ENCODE measurements around the gene RANBP3.

Gene RANBP3

GRCh38 chr19:5999693-6000092 lies 21.8 kb upstream of the RANBP3 start:
- no peaks in the 10 kb centered on the region for H3K79me1 ChIP-seq (ENCODE audit: low read length)
- H4K8ac ChIP-seq (ENCODE audit: low read depth, low read length) = no peak overlapping the region
- no peaks in the 10 kb centered on the region for H3K79me2 ChIP-seq (ENCODE audit: control insufficient read depth, insufficient read depth, low read length, poor library complexity)
- H3K14ac ChIP-seq (ENCODE audit: low read length) = no peak overlapping the region
- no peak overlapping the region for H2BK120ac ChIP-seq (ENCODE audit: insufficient read depth, low read length, poor library complexity)
- H3K4me3 ChIP-seq (ENCODE audit: low read depth, low read length) = no peak overlapping the region
- no peak overlapping the region for H3K18ac ChIP-seq (ENCODE audit: low read length)
- H3K27ac ChIP-seq (ENCODE audit: low read depth, low read length) = no peak overlapping the region
- H3K9ac ChIP-seq (ENCODE audit: low read length) = no peak overlapping the region
- H3K36me3 ChIP-seq (ENCODE audit: control insufficient read depth in 1 of 2, insufficient read depth in 2 of 2, low read length in 2 of 2) = no peaks in the 10 kb centered on the region
- no peak overlapping the region for H2BK5ac ChIP-seq (ENCODE audit: low read depth, low read length, poor library complexity)
- no CpG with 5 or more reads among the region's 6 CpGs for WGBS (ENCODE audit: extremely low coverage, insufficient coverage, insufficient read length)
- H3K4me2 ChIP-seq (ENCODE audit: low read length) = no peak overlapping the region
- H2AK5ac ChIP-seq (ENCODE audit: low read length) = no peak overlapping the region
- H3K4me1 ChIP-seq (ENCODE audit: control insufficient read depth in 1 of 2, insufficient read depth in 2 of 2, low read length in 2 of 2) = no peaks in the 10 kb centered on the region
- H2BK12ac ChIP-seq (ENCODE audit: low read length) = no peak overlapping the region
- DNase-seq = no peak
- peaks cover 3% of the 10 kb centered on the region for H3K9me3 ChIP-seq (ENCODE audit: insufficient read depth, low read depth, low read length)
- H4K91ac ChIP-seq (ENCODE audit: low read depth, low read length) = no peak overlapping the region
- H3K27me3 ChIP-seq (ENCODE audit: insufficient read depth, low read length) = no peaks in the 10 kb centered on the region
- H3K4ac ChIP-seq (ENCODE audit: low read depth, low read length) = no peak overlapping the region
- H4K12ac ChIP-seq (ENCODE audit: low read depth, low read length) = no peak overlapping the region
- no peak overlapping the region for H3K23ac ChIP-seq (ENCODE audit: low read length)
- H2AFZ ChIP-seq (ENCODE audit: insufficient read depth, low read length, poor library complexity) = no peak overlapping the region

- H3K4ac ChIP-seq (ENCODE audit: low read depth, low read length) = no peak overlapping the region
Measured at GRCh38 chr19:5997371-5997770, 19.4 kb upstream of the RANBP3 start.

DNA sequence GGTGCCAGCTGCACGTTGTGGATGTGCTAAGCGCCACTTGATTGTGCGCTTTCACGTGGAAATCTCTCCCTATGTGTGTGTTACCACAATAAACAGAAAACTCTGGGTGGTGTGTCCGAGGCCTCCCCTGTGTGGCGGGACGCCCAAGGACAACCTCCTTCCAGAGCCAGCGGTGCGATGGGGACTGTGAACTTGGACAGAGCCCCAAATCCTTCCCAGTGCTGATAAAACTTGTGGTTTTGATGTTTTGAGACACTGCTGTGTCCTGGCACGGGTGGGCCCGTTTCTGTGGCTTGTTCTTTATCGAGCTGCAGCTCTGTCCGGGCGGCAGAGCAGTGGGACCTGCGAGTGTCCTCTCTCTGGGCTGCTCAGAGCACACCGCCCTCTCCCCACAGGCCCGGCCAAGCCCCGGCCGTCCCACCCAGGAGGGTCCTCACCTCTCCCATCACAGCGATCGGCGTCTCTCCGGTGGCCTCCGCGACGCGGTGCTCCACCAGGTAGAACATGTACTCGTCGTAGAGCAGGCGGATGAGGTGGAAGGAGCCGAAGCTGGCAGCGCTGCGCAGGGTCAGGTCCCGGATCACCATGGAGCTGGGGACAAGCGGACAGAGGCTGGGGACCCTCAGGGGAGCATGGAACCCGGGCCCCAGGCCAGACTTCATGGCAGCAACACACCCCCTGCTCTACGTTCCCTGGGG lies 18.8 kb upstream of the RANBP3 start:
- Histone ChIP-seq H3K27me3 (ENCODE audit: insufficient read depth, low read length) (no peaks in the 10 kb centered on the region), H3K4me2 (ENCODE audit: low read length) (no peak overlapping the region), H4K91ac (ENCODE audit: low read depth, low read length) (no peak overlapping the region), H3K36me3 (ENCODE audit: control insufficient read depth in 1 of 2, insufficient read depth in 2 of 2, low read length in 2 of 2) (no peaks in the 10 kb centered on the region), H3K9me3 (ENCODE audit: insufficient read depth, low read depth, low read length) (peaks cover under 1% of the 10 kb centered on the region), H2BK12ac (ENCODE audit: low read length) (no peak overlapping the region), H2BK5ac (ENCODE audit: low read depth, low read length, poor library complexity) (no peak overlapping the region), H3K79me1 (ENCODE audit: low read length) (no peaks in the 10 kb centered on the region), H4K8ac (ENCODE audit: low read depth, low read length) (no peak overlapping the region), H3K9ac (ENCODE audit: low read length) (no peak overlapping the region), H4K12ac (ENCODE audit: low read depth, low read length) (no peak overlapping the region), H3K23ac (ENCODE audit: low read length) (no peak overlapping the region), H3K18ac (ENCODE audit: low read length) (no peak overlapping the region), H3K79me2 (ENCODE audit: control insufficient read depth, insufficient read depth, low read length, poor library complexity) (no peaks in the 10 kb centered on the region), H3K27ac (ENCODE audit: low read depth, low read length) (no peak overlapping the region), H3K4me1 (ENCODE audit: control insufficient read depth in 1 of 2, insufficient read depth in 2 of 2, low read length in 2 of 2) (peaks cover 0 to 3% of the 10 kb centered on the region in 2 experiments), H2AFZ (ENCODE audit: insufficient read depth, low read length, poor library complexity) (no peak overlapping the region), H2BK120ac (ENCODE audit: insufficient read depth, low read length, poor library complexity) (no peak overlapping the region), H3K4me3 (ENCODE audit: low read depth, low read length) (no peak overlapping the region), H2AK5ac (ENCODE audit: low read length) (no peak overlapping the region), H3K14ac (ENCODE audit: low read length) (no peak overlapping the region), H3K4ac (ENCODE audit: low read depth, low read length) (no peak overlapping the region)
- DNase-seq = no peak
- no CpG with 5 or more reads among the region's 37 CpGs for WGBS (ENCODE audit: extremely low coverage, insufficient coverage, insufficient read length)

More at GRCh38 chr19:5997371-5997770, 19.4 kb upstream of the RANBP3 start:
- H2BK120ac ChIP-seq (ENCODE audit: insufficient read depth, low read length, poor library complexity) = no peak overlapping the region
- H3K36me3 ChIP-seq (ENCODE audit: control insufficient read depth in 1 of 2, insufficient read depth in 2 of 2, low read length in 2 of 2) = no peaks in the 10 kb centered on the region
- H3K9me3 ChIP-seq (ENCODE audit: insufficient read depth, low read depth, low read length) = peaks cover 3% of the 10 kb centered on the region
- no peak overlapping the region for H3K18ac ChIP-seq (ENCODE audit: low read length)
- no peak overlapping the region for H3K4me2 ChIP-seq (ENCODE audit: low read length)
- no peak overlapping the region for H2BK12ac ChIP-seq (ENCODE audit: low read length)
- H3K79me2 ChIP-seq (ENCODE audit: control insufficient read depth, insufficient read depth, low read length, poor library complexity) = no peaks in the 10 kb centered on the region
- peaks cover 0 to 3% of the 10 kb centered on the region in 2 experiments for H3K4me1 ChIP-seq (ENCODE audit: control insufficient read depth in 1 of 2, insufficient read depth in 2 of 2, low read length in 2 of 2)
- WGBS (ENCODE audit: extremely low coverage, insufficient coverage, insufficient read length) = no CpG with 5 or more reads among the region's 17 CpGs
- no peak overlapping the region for H2AK5ac ChIP-seq (ENCODE audit: low read length)
- H3K4me3 ChIP-seq (ENCODE audit: low read depth, low read length) = no peak overlapping the region
- H3K14ac ChIP-seq (ENCODE audit: low read length) = no peak overlapping the region
- no peak overlapping the region for H4K91ac ChIP-seq (ENCODE audit: low read depth, low read length)
- H3K79me1 ChIP-seq (ENCODE audit: low read length) = no peaks in the 10 kb centered on the region
- H3K27me3 ChIP-seq (ENCODE audit: insufficient read depth, low read length) = no peaks in the 10 kb centered on the region
- H4K12ac ChIP-seq (ENCODE audit: low read depth, low read length) = no peak overlapping the region
- H2BK5ac ChIP-seq (ENCODE audit: low read depth, low read length, poor library complexity) = no peak overlapping the region
- no peak for DNase-seq
- H3K23ac ChIP-seq (ENCODE audit: low read length) = no peak overlapping the region
- no peak overlapping the region for H4K8ac ChIP-seq (ENCODE audit: low read depth, low read length)
- no peak overlapping the region for H2AFZ ChIP-seq (ENCODE audit: insufficient read depth, low read length, poor library complexity)
- H3K27ac ChIP-seq (ENCODE audit: low read depth, low read length) = no peak overlapping the region
- no peak overlapping the region for H3K9ac ChIP-seq (ENCODE audit: low read length)

- Histone ChIP-seq H3K9ac (ENCODE audit: low read length) (no peak overlapping the region), H2AFZ (ENCODE audit: insufficient read depth, low read length, poor library complexity) (no peak overlapping the region), H2BK120ac (ENCODE audit: insufficient read depth, low read length, poor library complexity) (no peak overlapping the region), H3K79me2 (ENCODE audit: control insufficient read depth, insufficient read depth, low read length, poor library complexity) (no peaks in the 10 kb centered on the region), H2BK5ac (ENCODE audit: low read depth, low read length, poor library complexity) (no peak overlapping the region), H3K9me3 (ENCODE audit: insufficient read depth, low read depth, low read length) (no peaks in the 10 kb centered on the region), H4K12ac (ENCODE audit: low read depth, low read length) (no peak overlapping the region), H2AK5ac (ENCODE audit: low read length) (no peak overlapping the region), H3K23ac (ENCODE audit: low read length) (no peak overlapping the region), H4K91ac (ENCODE audit: low read depth, low read length) (no peak overlapping the region), H3K79me1 (ENCODE audit: low read length) (no peaks in the 10 kb centered on the region), H3K4me3 (ENCODE audit: low read depth, low read length) (no peak overlapping the region), H3K27ac (ENCODE audit: low read depth, low read length) (no peak overlapping the region), H3K27me3 (ENCODE audit: insufficient read depth, low read length) (no peaks in the 10 kb centered on the region), H3K4ac (ENCODE audit: low read depth, low read length) (no peak overlapping the region), H3K18ac (ENCODE audit: low read length) (no peak overlapping the region), H3K36me3 (ENCODE audit: control insufficient read depth in 1 of 2, insufficient read depth in 2 of 2, low read length in 2 of 2) (no peaks in the 10 kb centered on the region), H3K14ac (ENCODE audit: low read length) (no peak overlapping the region), H3K4me1 (ENCODE audit: control insufficient read depth in 1 of 2, insufficient read depth in 2 of 2, low read length in 2 of 2) (peaks cover 0 to 3% of the 10 kb centered on the region in 2 experiments), H2BK12ac (ENCODE audit: low read length) (no peak overlapping the region), H4K8ac (ENCODE audit: low read depth, low read length) (no peak overlapping the region), H3K4me2 (ENCODE audit: low read length) (no peak overlapping the region)
- DNase-seq = no peak
- no CpG with 5 or more reads among the region's 26 CpGs for WGBS (ENCODE audit: extremely low coverage, insufficient coverage, insufficient read length)
Measured at GRCh38 chr19:5996102-5996501, 18.2 kb upstream of the RANBP3 start.

All from trophoblast cell (in vitro differentiated cells and primary cell).